Measurements from ENCODE around the gene GBP7.

GBP7 gene

DNA sequence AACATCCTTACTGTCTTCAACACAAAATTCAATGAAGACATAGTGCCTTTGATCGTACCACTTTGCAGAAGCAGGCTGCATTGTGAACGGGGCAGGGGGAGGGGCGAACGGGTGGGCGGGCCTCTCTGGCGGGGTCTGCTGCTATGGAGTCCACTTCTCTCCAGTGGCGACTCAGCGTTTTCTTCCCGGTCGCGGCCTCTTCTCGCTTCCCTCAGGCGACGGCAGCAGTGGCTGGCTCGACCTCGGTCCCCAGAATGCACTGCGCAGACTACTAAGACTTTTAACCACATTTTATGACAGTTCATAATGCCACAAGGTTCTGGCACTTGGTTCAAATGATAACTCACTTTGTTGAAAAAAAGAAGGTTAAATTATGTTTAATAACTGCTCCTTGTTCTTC is 71.1 kb downstream of the GBP7 start:
- no peak for FAIRE-seq

DNA sequence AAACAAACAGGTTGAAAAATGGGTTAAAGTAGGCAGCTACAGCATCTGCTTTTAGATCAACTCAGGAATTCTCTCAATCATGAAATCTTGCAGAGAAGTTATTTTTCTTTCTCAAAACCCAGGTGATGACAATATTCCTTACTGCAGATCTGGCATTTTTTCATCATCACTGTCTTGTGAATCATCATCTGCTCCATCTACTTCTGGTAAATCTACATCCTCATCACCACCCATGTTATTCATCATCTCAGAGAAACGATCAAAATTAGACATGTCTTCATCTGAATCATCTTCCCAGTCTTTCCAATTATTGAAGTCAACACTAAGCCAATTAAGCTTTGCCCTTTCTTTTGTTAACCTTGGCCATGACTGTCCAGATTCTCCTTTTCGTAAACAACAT is 71.7 kb downstream of the GBP7 start:
- no peak for FAIRE-seq

DNA sequence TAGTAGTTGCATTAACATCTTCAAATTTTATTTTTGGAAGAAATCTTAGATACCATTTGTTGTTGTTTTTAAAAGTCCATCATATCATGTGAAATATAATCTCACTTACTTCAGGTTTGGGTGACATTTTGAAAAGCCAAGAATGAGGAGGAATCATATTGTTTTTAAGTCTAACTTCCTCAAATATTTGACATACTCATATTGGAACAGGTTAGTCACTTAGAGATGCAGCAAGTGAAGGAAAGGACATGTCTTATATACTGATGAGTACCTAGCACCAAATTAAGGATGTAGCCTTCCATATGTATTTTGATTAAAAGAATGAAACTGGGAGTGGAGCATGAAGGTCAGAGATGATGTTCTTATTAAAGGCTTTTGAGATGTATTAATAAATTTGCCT is 73.8 kb downstream of the GBP7 start:
- FAIRE-seq: no peak

DNA sequence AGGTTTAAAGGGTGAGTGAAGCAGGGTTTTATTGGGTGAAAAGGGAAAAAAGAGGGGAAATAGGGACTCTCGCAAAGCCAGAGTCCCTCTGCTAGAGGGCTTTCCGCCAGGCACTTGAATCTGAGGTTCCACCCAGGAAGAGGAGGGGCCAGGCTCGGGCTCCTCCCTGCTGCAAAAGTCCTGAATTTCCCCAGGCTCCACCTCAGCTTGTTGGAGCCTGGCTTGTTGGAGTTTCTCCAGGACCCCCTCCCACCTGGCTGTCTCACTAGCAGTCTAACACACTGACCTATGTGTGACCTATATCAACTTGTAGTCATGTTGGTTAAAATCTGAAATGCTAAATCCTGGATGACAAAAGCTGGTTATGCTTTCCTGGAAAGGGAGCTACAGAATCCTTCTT is 75.4 kb downstream of the GBP7 start:
- FAIRE-seq: no peak

DNA sequence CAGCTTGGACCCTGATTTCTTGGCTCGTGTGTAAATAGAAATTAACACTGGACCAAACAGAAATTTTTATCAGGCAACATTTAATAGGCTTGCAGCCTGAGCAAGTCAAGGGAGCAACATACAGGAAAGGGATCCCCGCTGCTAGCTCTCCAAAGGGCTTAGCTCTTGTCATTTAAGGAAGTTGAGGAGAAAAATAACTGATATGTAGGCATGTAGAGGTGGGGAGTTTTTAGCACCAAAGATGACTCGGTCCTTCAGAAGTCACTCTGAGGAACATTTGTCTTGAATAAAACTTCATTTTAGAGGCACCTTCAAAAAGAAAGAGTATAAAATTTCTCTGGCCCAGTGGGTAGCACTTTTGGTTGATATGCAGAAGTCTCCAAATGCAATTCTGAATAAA is 76.9 kb downstream of the GBP7 start:
- FAIRE-seq: no peak

DNA sequence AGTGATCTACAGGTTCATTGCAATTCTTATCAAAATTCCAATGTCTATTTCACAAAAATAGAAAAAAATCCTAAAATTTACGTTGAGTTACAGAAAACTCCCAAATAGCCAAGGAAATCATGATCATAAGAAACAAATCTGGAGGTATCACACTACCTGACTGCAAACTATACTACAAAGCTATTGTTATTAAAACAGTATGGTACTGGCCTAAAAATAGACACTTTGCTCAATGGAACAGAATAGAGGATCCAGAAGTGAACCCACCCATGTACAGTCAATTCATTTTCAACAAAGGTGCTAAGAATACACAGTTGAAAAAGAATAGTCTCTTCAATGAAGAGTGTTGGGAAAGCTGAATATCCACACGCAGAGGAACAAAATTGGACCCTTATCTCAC is 80.1 kb downstream of the GBP7 start:
- no peak for FAIRE-seq

DNA sequence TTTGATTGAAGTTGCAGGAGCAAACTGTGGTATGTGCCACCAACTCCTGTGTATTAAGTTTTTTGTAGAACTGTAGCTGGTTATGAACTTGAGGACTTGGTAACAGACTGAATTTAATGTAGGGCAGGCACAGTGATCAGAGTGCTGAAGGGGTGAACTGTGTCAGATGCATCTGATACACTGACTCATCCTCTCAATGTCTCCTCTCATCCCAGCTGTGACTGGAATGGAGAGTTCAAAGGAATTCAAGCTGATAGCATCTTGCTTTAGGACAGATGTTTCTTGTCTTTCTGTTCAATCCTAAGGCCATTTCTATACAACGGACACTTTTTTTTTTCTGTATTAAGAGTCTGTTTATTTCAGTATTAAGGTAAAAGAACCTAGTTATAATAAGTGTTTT is 85.8 kb downstream of the GBP7 start:
- FAIRE-seq: no peak

DNA sequence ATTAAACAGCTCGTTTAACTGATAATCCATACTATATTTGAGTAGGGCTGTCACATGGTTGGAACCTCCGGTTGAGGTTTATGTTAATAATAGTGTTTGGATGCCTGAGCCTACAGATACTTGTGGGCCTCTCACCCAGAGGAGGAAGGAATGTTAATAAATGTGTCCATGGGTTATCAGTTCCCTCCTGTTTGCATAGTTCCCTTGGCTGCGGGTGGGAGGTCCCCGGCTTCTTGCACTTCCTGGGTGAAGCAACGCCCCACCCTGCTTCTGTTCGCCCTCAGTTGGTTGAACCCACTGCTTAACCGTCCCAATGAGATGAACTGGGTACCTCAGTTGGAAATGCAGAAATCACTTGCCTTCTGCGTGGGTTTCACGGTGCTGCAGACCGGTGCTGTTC is 87.2 kb downstream of the GBP7 start:
- FAIRE-seq: no peak

DNA sequence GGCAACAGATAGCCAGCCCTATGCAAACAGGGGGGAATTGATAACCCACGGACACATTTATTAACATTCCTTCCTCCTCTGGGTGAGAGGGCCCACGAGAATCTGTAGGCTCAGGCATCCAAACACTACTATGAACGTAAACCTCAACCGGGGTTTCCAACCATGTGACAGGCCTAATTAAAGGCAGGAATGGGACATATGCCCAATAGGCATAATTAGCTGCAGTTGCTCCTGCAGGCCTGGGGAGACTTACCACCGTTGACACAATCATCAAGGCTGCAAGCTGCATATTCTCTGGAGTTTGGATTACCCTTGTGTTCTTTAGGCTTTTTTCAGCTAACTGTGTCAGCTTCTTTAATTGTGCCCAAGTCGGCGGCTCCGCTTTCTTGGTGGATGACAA is 88.6 kb downstream of the GBP7 start:
- no peak for FAIRE-seq

DNA sequence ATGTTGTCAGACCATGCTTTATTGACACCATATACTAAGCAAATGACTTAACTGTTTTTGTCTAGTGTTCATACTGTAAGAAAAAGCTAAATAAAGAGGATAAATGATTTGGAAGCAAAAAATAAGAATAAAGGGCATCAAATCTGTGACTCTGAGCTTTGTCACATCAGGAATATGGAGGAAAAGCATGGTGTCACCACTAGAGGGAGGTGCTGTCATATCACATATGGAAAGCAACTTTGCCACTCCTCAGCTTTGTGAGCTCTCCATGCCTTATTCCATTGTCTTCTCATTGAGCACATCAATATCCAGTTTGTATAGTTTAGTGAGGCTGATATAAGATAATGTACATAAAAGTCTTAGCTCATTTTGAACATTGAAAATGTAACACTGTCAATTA is 90.0 kb downstream of the GBP7 start:
- no peak for FAIRE-seq

Data from TTC549 (cell line).